HG02798 (cell line): Measurements from ENCODE around the gene BEST1.
"Not testable (repeated sequence)": the region's sequence is repeated elsewhere in the genome, so short reads cannot be mapped to it uniquely, and the experiment has no call there.

Experiments used
- ATAC-seq: cut with Tn5 transposase; IDR thresholded peaks from one replicate; pipeline ENCODE4 v1.9.1; 2021; ENCODE audit warnings: mild to moderate bottlenecking; ENCODE audit not compliant: unreplicated experiment, poor library complexity

Gene BEST1

DNA sequence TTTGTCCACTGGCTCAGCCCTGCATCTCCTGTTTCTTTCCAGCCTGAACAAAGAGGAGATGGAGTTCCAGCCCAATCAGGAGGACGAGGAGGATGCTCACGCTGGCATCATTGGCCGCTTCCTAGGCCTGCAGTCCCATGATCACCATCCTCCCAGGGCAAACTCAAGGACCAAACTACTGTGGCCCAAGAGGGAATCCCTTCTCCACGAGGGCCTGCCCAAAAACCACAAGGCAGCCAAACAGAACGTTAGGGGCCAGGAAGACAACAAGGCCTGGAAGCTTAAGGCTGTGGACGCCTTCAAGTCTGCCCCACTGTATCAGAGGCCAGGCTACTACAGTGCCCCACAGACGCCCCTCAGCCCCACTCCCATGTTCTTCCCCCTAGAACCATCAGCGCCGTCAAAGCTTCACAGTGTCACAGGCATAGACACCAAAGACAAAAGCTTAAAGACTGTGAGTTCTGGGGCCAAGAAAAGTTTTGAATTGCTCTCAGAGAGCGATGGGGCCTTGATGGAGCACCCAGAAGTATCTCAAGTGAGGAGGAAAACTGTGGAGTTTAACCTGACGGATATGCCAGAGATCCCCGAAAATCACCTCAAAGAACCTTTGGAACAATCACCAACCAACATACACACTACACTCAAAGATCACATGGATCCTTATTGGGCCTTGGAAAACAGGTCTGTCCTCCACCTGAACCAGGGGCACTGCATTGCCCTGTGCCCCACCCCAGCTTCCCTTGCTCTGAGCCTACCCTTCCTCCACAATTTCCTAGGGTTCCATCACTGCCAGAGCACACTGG is 12.3 kb downstream of the BEST1 start:
- ATAC-seq, result no peak

DNA sequence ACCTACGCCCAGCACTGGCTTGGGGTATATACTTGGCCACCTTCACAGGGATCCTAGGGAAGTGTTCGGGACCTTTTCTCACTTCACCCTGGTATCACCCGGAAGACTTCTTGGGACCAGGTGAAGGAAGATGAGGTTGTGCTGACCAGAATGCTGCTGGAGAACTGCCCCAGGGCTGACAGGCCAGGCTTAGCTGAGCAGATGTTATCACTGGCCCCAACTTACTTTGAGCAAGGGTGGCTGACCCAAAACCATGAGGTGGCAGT is 12.8 kb downstream of the BEST1 start:
- ATAC-seq, result no peak

DNA sequence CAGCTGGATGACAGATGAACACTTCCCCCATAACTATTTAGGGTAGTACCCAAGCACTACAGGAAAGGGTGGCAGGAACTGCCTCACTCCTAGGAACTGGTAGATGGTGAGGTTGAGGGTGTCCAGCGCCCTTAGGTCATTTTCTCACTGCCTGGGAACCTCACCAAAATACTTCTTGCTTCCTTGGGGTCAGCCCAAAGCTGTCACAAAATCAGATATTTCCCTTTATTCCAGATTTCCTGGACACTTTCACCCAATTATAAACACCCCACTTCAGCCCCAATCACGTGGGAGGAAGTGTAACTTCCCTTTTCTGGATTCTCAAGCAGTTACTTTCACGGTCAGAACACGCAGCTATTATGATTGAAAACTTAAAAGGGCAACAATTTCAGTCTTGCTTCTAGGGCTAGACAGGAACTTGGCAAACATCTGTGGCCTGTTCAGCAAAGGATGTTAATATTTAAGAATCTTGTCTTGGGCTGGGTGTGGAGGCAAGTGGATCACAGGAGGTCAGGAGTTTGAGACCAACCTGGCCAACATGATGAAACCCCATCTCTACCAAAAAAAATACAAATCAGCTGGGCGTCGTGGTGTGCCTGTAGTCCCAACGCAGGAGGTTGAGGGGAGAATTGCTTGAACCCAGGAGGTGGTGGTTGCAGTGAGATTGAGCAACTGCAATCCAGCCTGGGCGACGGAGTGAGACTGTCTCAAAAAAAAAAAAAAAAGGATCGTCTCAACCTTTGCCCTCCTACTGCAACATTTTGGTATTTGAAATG is 13.3 kb downstream of the BEST1 start:
- ATAC-seq, result no peak

DNA sequence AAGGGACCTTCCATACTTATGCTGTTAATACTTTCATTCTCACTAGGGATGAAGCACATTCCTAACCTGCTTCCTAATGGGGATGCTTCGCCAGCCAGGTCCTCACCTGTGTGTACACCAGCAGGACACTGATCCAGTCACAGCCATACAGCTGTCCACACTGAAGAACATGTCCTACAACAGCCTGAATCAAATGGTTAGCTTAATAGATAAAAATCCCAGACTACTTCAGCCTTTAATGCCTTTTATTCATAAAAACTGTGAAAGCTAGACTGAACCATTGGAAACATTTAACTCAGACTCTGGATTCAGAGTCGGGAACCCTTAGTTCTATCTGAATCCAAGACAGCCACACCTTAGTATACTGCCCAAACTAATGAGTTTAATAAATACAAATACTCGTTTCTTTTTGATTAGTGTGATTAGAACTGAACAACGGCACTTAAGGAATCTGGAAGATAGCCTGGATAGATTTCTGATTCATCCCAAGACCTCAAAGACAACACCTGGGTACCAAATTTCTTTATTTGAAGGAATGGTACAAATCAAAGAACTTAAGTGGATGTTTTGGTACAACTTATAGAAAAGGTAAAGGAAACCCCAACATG is 14.0 kb downstream of the BEST1 start:
- ATAC-seq, result no peak

DNA sequence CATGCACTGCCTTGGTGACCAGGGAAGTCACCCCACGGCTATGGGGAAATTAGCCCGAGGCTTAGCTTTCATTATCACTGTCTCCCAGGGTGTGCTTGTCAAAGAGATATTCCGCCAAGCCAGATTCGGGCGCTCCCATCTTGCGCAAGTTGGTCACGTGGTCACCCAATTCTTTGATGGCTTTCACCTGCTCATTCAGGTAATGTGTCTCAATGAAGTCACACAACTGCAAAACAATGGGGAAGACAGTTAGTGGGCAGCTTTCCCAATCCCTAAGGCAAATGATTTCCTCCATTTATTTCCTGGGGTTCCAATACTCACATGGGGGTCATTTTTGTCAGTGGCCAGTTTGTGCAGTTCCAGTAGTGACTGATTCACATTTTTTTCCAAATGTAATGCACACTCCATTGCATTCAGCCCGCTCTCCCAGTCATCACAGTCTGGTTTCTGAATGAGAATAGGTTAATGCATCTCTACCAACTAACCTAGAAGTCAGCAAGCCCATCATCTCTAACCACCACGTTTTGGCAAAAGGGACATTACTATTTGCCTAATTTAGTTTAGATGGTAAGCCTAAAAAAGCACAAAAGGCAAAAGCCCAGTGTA is 14.6 kb downstream of the BEST1 start:
- not testable (repeated sequence) for ATAC-seq

DNA sequence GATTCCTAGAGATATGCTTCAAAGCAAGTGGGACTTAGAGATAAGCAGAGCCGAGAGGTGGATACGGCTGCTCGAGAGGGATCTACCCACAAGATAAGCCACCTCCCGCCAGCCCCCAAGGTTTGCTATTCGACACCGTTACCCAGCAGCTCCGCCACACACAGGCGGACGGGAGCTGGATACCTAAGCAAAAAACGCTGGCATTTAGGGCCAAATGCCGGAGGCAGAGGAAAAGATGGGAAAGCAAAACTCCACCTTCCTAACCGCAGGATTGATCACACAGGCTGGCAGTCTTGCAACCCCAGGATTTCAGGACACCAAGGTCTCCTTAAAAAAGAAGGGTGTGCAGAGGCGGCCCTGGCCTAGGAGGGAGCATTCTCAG is 16.6 kb downstream of the BEST1 start:
- ATAC-seq, result no peak

DNA sequence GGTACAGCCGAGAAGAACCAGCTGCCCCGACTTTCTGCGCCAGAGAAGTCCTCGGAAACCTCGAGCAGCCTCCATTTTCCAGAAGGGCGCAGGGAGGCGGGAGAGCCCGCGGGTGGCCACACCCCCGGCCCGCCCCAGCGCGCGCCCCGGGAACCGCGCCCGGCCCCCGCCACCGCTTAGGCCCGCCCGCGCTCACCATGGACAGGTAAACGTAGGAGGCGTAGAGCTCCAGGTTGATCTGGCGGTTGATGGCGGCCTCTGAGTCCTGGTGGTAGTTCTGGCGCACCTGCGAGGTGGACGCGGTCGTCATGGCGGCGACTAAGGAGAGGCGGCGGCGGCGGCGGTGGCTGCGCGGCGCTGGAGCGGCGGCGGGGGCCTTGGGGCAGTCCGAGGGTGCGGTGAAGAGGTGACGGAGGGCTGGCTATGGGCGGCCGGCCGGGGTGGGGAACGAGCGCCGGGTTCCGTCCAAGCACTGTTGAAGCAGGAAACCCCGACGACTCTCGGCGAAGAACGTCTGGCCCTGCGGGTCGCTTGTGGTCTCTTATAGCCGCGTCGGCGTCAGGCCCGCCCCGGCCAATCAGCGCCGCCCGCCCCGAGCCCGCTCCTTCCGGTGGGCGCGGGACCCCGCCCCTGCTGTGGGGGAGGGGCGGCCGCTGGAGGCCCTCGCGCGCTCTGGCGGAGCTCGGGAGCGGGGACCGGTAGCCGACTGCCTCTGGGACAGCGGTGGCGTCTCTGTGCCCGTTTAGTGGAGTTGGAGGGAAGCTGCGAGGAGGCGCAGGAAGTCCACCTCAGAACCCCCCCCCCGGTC is 17.2 kb downstream of the BEST1 start, which contains the start of gene FTH1:
FTH1 (minus strand) TSS at position 519 of the 808 bp plus-strand sequence; CDS start at position 310, 209 bp downstream.
- peak; percentile 75 for ATAC-seq

DNA sequence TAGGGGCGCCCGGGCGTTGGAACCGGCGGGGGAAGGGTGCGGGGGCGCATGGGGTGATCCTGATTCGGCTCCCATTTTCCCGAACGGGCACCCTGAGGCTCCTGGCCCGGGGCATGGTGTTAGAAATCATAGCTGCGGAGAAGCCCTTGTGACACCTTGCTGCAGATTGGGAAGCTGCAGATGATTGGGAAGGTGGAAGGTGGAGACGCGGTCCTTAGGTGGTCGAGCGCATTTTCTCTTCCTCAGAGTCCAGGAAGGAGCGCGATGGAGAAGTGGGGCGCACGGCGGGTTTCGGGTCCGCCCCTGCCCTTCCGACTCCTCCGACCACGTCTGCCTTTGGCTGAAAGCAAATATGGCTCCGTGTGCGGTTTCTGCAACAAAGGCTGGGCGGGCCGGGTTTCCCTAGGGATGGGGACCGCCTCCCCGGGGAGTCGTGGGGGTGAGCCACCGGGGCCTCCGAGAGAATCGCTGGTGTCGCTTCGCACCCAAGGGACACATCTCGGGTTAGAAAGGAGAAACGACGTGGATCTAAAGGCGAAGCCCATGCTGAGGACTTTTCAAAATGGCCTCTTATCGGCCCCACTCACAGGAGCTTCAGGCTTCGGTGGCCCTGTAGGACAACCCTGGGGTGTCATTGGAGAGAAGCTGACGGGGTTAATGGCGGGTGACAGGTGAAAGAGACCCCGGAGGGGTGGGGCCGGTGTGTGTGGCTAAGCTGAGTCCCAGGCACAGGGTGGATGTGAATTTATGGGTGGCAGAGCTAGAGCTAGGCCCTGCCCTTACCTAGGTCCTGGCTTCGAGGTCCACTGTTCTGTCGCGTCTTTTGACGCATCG is 18.0 kb downstream of the BEST1 start:
- ATAC-seq, result peak; percentile 27

DNA sequence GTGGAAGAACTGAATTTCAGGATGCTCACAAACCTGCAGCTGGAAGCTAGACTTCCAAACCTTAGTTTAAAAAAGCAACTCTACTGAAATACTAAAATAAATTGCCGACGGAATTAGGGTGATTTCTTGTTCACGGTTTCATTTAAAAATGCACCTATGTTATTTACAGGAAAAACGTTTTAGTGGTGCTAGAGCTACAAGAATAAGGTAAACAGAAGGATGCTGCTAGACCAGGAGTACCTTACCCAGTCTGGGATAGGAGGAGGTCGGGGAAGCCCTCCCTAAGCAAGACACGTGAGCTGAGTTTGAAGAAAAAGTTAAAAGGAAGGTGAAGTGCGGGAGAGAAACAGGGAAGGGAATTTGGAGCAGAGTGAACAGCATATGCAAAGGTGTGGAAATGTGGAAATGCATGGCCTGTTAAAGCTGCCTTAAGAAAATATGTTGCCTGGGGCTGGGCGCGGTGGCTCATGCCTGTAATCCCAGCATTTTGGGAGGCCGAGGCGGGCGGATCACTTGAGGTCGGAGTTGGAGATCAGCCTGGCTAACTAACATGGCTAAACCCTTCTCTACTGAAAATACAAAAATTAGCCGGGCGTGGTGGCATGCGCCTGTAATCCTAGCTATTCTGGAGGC is 18.7 kb downstream of the BEST1 start:
- no peak for ATAC-seq

DNA sequence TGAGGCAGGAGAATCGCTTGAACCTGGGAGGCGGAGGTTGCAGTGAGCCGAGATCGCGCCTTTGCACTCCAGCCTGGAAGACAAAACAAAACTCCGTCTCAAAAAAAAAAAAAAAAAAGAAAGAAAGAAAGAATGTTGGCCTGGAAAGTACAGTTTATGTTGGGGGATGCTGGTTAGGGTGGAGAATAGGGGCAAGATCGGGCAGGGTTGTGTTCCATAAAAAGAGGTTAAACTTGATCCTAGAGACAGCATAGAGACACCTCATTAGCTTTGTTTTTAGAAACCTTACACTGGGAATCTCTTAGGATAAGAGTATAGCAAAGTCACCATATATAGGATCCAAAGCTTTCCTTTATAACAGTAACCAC is 19.2 kb downstream of the BEST1 start:
- no peak for ATAC-seq

DNA sequence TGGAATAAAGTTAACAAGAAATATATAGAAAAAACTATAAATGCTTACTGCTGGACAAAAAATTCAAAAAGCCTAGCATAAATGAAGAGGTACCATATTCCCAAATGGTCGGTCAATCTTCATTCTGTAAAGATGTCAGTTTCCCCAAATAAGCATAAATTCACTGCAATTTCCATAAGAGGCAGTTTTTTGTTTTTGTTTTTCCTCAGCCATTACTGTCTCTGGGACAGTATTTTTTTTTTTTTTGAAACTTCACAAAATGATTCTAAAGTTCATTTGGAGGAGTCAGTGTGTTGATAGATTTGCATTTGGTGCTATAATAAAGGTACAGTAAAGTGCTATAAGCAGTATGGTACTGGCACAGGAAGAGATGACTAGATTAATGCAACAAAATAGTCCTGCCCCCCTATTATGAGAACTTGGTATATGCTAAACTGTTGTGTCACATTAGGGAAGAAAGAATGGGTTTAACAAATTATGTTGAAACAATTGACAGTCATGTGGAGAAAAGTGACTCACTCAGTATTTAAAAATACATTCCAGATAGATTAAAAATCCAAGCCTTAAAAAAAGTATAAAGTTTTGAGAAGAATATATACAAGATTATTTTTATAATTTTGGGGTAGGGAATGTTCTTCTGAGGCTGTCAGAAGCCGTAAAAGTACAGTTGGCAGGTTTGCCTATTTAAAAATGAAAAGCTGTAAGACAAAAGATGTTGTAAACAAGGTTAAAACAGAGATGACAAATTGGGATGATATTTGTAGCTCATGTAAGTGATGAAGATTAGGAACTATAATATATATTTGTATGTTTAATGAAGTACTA is 19.9 kb downstream of the BEST1 start:
- ATAC-seq, result no peak

DNA sequence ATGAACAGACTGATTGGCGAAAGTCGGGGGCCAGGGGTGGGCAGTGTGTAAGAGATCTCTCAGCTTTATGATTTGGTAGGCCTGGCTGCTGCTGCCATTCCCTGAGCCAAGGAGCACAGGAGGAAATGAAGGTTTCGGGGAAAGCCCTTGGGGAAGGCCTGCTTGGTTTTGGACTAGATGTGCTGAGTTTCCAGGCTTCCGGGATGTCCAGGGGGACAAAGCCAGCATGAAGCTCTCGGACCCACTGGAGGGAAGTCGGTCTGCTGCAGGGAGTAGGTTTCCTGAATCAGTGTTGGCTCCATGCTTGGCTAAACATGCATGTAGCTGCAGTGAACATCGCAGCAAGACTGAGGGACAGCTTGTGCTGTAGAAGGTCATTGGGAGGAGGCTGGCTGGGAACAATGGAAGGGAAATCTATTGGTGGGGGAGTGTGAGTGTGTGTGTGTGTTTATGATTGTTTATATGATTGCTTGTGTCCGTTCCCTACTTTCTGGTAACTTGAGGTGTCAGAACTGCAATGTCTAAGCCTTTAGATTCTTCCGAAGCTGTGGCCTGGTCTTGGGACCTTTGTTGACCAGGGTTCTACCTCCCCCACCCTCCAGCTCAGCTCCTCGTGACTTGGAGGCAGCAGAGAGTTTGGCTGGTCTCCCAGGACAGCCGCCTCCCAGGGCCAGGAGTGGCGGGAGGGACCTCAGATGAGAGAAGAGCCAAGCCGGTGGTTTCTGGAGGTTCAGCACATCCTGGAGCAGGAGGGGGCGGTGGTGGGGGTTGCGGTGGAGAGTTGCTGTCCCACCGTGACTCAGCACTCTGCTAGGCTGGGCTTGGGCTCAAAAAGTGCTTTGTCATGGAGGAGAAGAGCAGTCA is 21.3 kb downstream of the BEST1 start:
- no peak for ATAC-seq

DNA sequence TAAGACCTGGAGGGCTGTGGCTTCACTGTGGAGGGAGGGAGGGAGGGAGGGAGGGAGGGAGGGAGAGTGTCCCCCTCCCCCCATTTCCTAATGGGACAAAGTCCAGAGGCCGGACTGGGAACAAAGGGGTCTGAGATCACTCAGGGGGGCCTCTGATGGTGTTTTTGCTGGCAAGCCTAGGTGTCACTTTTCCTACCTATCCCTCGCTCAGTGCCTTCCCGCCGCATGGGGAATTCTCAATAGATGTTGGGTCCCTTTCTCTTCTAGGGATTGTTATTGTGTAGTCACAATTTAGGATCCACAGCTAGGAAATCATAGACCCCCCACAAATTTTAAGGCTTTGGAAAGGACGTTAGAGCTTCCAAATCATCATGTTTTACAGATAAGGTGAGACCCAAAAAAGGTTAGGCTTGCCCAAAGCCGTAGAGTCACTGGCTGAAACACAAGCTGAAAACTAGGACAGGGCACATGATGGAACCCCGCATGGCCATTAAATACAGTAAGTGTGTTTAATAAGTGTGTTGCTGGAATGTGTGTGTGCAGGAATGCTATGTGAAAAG is 22.0 kb downstream of the BEST1 start:
- ATAC-seq, result no peak

DNA sequence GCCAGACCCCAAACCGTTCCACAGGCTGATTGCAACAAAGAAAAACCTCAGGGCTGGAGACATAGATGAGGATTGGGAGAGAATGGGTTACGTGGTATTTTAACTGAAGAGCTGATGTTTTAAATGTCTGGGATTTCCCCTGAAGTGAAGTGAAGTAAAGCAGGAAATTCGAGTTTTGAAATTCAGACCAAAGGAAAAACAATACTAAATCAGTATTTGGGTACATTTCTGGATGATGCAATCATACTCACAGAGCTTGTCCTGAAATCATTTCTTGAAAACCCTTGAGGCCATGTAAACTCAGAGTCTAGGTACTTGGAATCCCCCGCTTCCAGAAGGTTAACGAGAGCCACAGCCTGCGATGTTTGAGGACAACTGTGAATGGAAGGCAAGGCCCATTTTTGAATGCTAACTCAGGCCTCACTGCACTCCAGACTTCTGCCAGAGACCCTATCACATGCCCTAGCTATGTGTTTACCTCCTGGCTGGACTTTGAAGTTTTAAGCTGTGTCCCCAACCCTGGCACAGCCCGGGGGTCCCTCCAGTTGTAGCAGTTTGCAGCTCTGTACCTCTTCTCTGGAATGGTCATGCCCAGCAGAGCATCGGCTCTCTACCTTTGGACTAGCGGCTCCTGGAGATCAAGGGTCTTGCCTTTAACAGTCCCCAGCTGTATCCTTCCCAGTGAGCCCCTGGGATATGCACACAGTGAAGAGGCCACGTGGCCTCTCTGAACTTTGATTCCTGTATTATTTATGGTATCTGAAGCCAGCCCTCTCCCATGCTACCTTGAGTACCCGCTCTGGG is 22.7 kb downstream of the BEST1 start:
- no peak for ATAC-seq

DNA sequence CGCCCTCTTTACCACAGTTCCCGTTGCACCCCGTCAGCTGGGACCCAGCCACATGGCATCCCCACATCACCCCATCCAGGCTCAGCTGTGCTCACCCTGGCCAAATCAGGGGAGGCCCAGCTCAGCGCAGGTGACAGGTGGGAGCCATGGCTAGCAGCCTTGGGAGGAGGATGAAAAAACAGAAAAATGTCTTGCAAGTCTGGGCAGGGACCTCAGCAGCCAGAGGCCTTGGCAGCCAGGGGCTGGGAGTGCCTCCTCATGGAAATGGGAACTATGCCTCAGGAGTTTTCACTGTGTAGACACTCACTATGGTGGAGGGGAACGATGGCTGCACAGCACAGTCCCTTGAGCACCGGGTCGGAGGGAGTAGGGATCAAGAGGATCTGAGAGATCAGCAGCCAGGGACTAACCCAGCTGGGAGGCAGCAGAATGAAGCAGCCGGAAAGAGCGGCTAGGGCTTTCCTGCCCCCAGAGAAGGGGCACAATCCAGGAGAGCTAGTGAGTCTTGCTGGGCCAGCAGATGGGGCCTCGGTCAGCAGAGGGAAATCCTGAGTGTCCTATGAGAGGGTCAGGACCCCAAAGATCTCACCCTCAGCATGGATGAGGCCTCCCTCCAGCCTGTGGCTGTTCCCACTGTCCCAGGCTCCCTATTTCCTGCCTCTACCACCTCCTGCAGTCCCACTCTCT is 23.5 kb downstream of the BEST1 start:
- ATAC-seq, result no peak
